Lower leg skin (tissue), 3 donors: ENCODE data around the gene GRB10.

Source experiments
- POLR2A ChIP-seq, 2 donors: fragments of 450-650 bp; IDR thresholded peaks; one replicate each; pipeline ENCODE4 v1.6.1; 2016 to 2017; ENCODE audit warnings: antibody characterized with exemption in 2 of 2, mild to moderate bottlenecking in 1 of 2, moderate library complexity in 1 of 2
- TF ChIP-seq, protein P1 (sequence below), 3 donors: fragments of 450-650 bp; IDR thresholded peaks; one replicate each; pipeline ENCODE4 v1.5.1; 2016; ENCODE audit warnings: antibody characterized with exemption in 3 of 3, mild to moderate bottlenecking in 3 of 3, moderate library complexity in 2 of 3

DNA sequence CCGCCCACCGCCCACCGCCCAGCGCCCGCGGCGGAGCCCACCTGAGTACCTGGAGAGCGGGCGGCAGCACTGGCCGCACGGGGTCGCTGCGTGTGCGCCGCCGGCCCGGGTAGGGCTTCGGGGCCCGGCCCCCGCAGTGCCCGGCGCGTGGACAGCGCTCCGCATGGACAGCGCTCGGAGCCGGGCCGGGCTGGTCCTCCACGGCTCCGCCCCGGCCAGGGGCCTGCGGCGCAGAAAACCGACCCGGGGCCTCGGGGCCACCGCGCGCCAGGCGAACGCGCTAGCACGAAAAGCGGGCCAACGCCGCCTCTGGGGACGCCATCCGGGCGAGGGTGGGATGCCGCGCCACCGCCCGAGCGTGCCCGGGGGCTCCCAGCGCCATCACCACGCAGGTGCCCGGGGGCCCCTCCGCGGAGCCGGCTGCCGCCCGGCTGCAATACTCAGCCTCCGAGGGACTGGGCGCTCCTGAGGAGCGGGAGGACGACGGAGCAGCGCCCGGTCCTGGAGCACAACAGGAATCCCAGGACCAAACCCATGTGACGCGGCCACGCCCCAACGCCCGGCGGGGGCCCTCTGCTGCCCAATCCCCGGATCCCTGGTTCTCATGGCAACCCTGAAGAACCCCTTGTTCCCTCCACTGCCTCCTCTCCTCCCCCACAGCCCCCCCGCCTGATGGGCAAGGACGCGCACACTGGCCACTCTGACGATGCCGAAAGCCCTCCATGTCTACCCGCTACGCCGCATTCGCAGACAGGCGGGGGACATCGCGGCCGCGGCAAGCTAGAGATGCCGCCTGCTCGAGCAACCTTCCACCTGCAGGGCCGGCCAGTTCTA is at the start of gene GRB10:
- TF ChIP-seq, protein P1, sequence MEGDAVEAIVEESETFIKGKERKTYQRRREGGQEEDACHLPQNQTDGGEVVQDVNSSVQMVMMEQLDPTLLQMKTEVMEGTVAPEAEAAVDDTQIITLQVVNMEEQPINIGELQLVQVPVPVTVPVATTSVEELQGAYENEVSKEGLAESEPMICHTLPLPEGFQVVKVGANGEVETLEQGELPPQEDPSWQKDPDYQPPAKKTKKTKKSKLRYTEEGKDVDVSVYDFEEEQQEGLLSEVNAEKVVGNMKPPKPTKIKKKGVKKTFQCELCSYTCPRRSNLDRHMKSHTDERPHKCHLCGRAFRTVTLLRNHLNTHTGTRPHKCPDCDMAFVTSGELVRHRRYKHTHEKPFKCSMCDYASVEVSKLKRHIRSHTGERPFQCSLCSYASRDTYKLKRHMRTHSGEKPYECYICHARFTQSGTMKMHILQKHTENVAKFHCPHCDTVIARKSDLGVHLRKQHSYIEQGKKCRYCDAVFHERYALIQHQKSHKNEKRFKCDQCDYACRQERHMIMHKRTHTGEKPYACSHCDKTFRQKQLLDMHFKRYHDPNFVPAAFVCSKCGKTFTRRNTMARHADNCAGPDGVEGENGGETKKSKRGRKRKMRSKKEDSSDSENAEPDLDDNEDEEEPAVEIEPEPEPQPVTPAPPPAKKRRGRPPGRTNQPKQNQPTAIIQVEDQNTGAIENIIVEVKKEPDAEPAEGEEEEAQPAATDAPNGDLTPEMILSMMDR (IDR thresholded peaks at IDR 0.05): no peak
- TF ChIP-seq POLR2A (IDR thresholded peaks at IDR 0.05): no peak
